Activated CD4-positive, alpha-beta memory T cell treated with anti-CD3 and anti-CD28 coated beads for 36 hours (primary cell): Measurements from ENCODE around the gene RSPH3. TPM values are rescaled to one million over a fixed set of nuclear protein-coding genes. Genes with fewer than 3 reads are reported as not detected.
A peak's percentile ranks its signal among the peaks of the same experiment; 100 is the strongest.
"Not testable (repeated sequence)": the region's sequence is repeated elsewhere in the genome, so short reads cannot be mapped to it uniquely, and the experiment has no call there.

Experiments
- CTCF ChIA-PET: fragments of 350-600 bp; sonication (Branson Sonifier 250); formaldehyde crosslinking; loops from one replicate; lab custom pipeline; 2021; ENCODE audit warnings: antibody characterized with exemption, inconsistent platforms; lab: Charles Lee
- POLR2A ChIA-PET: fragments of 350-600 bp; sonication (Branson Sonifier 250); formaldehyde crosslinking; loops from one replicate; lab custom pipeline; 2021; ENCODE audit warnings: antibody characterized with exemption; lab: Charles Lee
- DNase-seq: peaks from one replicate; pipeline ENCODE4 v3.0.0-alpha.2; 2020
- H3K27ac Mint-ChIP-seq: one replicate; pipeline ENCODE4 v1.8.0; 2021; ENCODE audit warnings: mixed read lengths
- H3K27me3 Mint-ChIP-seq: one replicate; pipeline ENCODE4 v1.8.0; 2021; ENCODE audit warnings: mixed read lengths
- H3K36me3 Mint-ChIP-seq: one replicate; pipeline ENCODE4 v1.8.0; 2021; ENCODE audit warnings: mixed read lengths
- H3K4me1 Mint-ChIP-seq: one replicate; pipeline ENCODE4 v1.8.0; 2021; ENCODE audit warnings: low read depth, mixed read lengths
- H3K4me3 Mint-ChIP-seq: one replicate; pipeline ENCODE4 v1.8.0; 2021; ENCODE audit warnings: mild to moderate bottlenecking, mixed read lengths
- H3K9me3 Mint-ChIP-seq: one replicate; pipeline ENCODE4 v1.8.0; 2021; ENCODE audit warnings: mixed read lengths
- intact Hi-C: fragments of 100-400 bp; cut with micrococcal nuclease; formaldehyde crosslinking; loops from one replicate; pipeline ENCODE4 v1.15.1; 2023
- total RNA-seq, 2 experiments: library from RNA; stranded (reverse); gene quantifications; one replicate each; pipeline ENCODE4 v1.2.3, GENCODE V29; 2021

Gene RSPH3
- total RNA-seq, 2 experiments from 2014 or later = 6.1 to 6.8 TPM

GRCh38 chr6:159002432-159003155 lies 2.6 kb upstream of the RSPH3 start:
- Mint-ChIP-seq H3K36me3 (no peaks in the 10 kb centered on the region), H3K4me1 (peaks cover 15% of the 10 kb centered on the region), H3K27me3 (no peaks in the 10 kb centered on the region), H3K9me3 (no peaks in the 10 kb centered on the region), H3K27ac (no peak overlapping the region), H3K4me3 (no peak overlapping the region)
- intact Hi-C loops = no loop called here
- ChIA-PET CTCF (interaction anchor here (0.9 to 18.5 kb wide), 4 partner anchors 40 to 130 kb away, joined by 3 to 498 read pairs (median 126); no protein-coding TSS in a partner anchor), POLR2A (no interaction called here)
- no peak for DNase-seq

- Mint-ChIP-seq H3K4me3 (peak overlapping the region; percentile 97), H3K27me3 (no peaks in the 10 kb centered on the region), H3K27ac (peak overlapping the region; percentile 86), H3K36me3 (no peaks in the 10 kb centered on the region), H3K4me1 (peaks cover 36% of the 10 kb centered on the region), H3K9me3 (no peaks in the 10 kb centered on the region)
- POLR2A ChIA-PET = interaction anchor here (0.6 to 2.1 kb wide), 8 partner anchors 10 to 179 kb away, joined by 3 to 9 read pairs (median 5); partner anchors contain the start of gene TAGAP
- intact Hi-C loops = loop anchor here (1.0 to 5.0 kb wide), 4 partner anchors 63 to 182 kb away; no protein-coding TSS in a partner anchor
- CTCF ChIA-PET = interaction anchor here (1.0 to 3.1 kb wide), 11 partner anchors 8 to 137 kb away, joined by 3 to 36 read pairs (median 9); no protein-coding TSS in a partner anchor
- no peak for DNase-seq
Measured at GRCh38 chr6:158999154-158999665, 792 bp downstream of the RSPH3 start.

- intact Hi-C loops = loop anchor here (5.0 kb wide), 1 partner anchor 130 kb away; no protein-coding TSS in a partner anchor
- POLR2A ChIA-PET = no interaction called here
- no peak for DNase-seq
- Mint-ChIP-seq H3K4me1 (peaks cover 39% of the 10 kb centered on the region), H3K4me3 (no peak overlapping the region), H3K36me3 (peaks cover 1% of the 10 kb centered on the region), H3K27me3 (no peaks in the 10 kb centered on the region), H3K9me3 (no peaks in the 10 kb centered on the region), H3K27ac (no peak overlapping the region)
- CTCF ChIA-PET = interaction anchor here (1.0 to 1.2 kb wide), 2 partner anchors 12 to 113 kb away, joined by 3 to 5 read pairs; no protein-coding TSS in a partner anchor
Measured at GRCh38 chr6:158996856-158997255, 3.1 kb downstream of the RSPH3 start.

GRCh38 chr6:158993639-158994038 lies 6.4 kb downstream of the RSPH3 start:
- H3K9me3 Mint-ChIP-seq = peaks cover 7% of the 10 kb centered on the region
- intact Hi-C loops = loop anchor here (2.0 kb wide), 1 partner anchor 45 kb away; no protein-coding TSS in a partner anchor
- H3K27me3 Mint-ChIP-seq = no peaks in the 10 kb centered on the region
- H3K36me3 Mint-ChIP-seq = peaks cover 4% of the 10 kb centered on the region
- ChIA-PET CTCF (interaction anchor here (1.2 to 1.9 kb wide), 4 partner anchors 15 to 142 kb away, joined by 4 to 8 read pairs (median 6); no protein-coding TSS in a partner anchor), POLR2A (no interaction called here)
- H3K4me3 Mint-ChIP-seq = no peak overlapping the region
- H3K4me1 Mint-ChIP-seq = peaks cover 40% of the 10 kb centered on the region
- no peak for DNase-seq
- no peak overlapping the region for H3K27ac Mint-ChIP-seq

- ChIA-PET CTCF (interaction anchor here (0.6 to 2.4 kb wide), 6 partner anchors 9 to 143 kb away, joined by 3 to 9 read pairs (median 6); partner anchors contain the start of gene RSPH3), POLR2A (interaction anchor here (0.9 kb wide), 1 partner anchor 48 kb away, joined by 4 read pairs; no protein-coding TSS in a partner anchor)
- intact Hi-C loops = no loop called here
- peaks cover 49% of the 10 kb centered on the region for H3K4me1 Mint-ChIP-seq
- peaks cover 5% of the 10 kb centered on the region for H3K36me3 Mint-ChIP-seq
- no peak overlapping the region for H3K4me3 Mint-ChIP-seq
- peaks cover 13% of the 10 kb centered on the region for H3K9me3 Mint-ChIP-seq
- peak overlapping the region; percentile 53 for H3K27ac Mint-ChIP-seq
- DNase-seq = peak; percentile 65
- no peaks in the 10 kb centered on the region for H3K27me3 Mint-ChIP-seq
Measured at GRCh38 chr6:158991017-158991723, 8.8 kb downstream of the RSPH3 start.

- H3K4me1 Mint-ChIP-seq = peaks cover 36% of the 10 kb centered on the region
Measured at GRCh38 chr6:158989711-158990110, 10.3 kb downstream of the RSPH3 start.

GRCh38 chr6:158988477-158988876 lies 11.5 kb downstream of the RSPH3 start:
- Mint-ChIP-seq H3K4me3 (no peak overlapping the region), H3K4me1 (peaks cover 33% of the 10 kb centered on the region), H3K9me3 (peaks cover 13% of the 10 kb centered on the region), H3K27ac (no peak overlapping the region), H3K27me3 (no peaks in the 10 kb centered on the region), H3K36me3 (peaks cover 5% of the 10 kb centered on the region)
- intact Hi-C loops = no loop called here
- CTCF ChIA-PET = interaction anchor here (0.6 to 1.0 kb wide), 3 partner anchors 19 to 829 kb away, joined by 3 read pairs; no protein-coding TSS in a partner anchor
- POLR2A ChIA-PET = interaction anchor here (0.9 to 1.0 kb wide), 2 partner anchors 11 to 174 kb away, joined by 3 to 5 read pairs; partner anchors contain the start of gene RSPH3
- no peak for DNase-seq

More at GRCh38 chr6:158989711-158990110, 10.3 kb downstream of the RSPH3 start:
- H3K27me3 Mint-ChIP-seq, H3K36me3 Mint-ChIP-seq, intact Hi-C loops, POLR2A ChIA-PET, H3K27ac Mint-ChIP-seq, DNase-seq, H3K4me3 Mint-ChIP-seq: not testable (repeated sequence)
- CTCF ChIA-PET = interaction anchor here (1.0 to 2.4 kb wide), 2 partner anchors 24 to 114 kb away, joined by 3 to 7 read pairs; no protein-coding TSS in a partner anchor
- peaks cover 13% of the 10 kb centered on the region for H3K9me3 Mint-ChIP-seq

GRCh38 chr6:158987657-158988056 lies 12.3 kb downstream of the RSPH3 start:
- Mint-ChIP-seq H3K27ac (peak overlapping the region; percentile 31), H3K4me3 (no peak overlapping the region), H3K9me3 (peaks cover 13% of the 10 kb centered on the region), H3K4me1 (peaks cover 32% of the 10 kb centered on the region), H3K36me3 (peaks cover 4% of the 10 kb centered on the region), H3K27me3 (no peaks in the 10 kb centered on the region)
- CTCF ChIA-PET = interaction anchor here (0.6 to 1.1 kb wide), 3 partner anchors 21 to 147 kb away, joined by 3 to 6 read pairs (median 3); no protein-coding TSS in a partner anchor
- POLR2A ChIA-PET = interaction anchor here (0.6 to 1.0 kb wide), 2 partner anchors 12 to 15 kb away, joined by 3 read pairs; partner anchors contain the start of gene RSPH3
- DNase-seq = no peak
- intact Hi-C loops = no loop called here

- no peak for DNase-seq
- no peak overlapping the region for H3K4me3 Mint-ChIP-seq
- H3K27ac Mint-ChIP-seq = no peak overlapping the region
- H3K4me1 Mint-ChIP-seq = no peaks in the 10 kb centered on the region
- no peaks in the 10 kb centered on the region for H3K27me3 Mint-ChIP-seq
- POLR2A ChIA-PET = no interaction called here
- intact Hi-C loops = no loop called here
- CTCF ChIA-PET = interaction anchor here (3.5 kb wide), 1 partner anchor 156 kb away, joined by 8 read pairs; no protein-coding TSS in a partner anchor
- no peaks in the 10 kb centered on the region for H3K9me3 Mint-ChIP-seq
- H3K36me3 Mint-ChIP-seq = peaks cover 2% of the 10 kb centered on the region
Measured at GRCh38 chr6:158978757-158979156, 21.2 kb downstream of the RSPH3 start.

- ChIA-PET CTCF (interaction anchor here (0.8 kb wide), 1 partner anchor 158 kb away, joined by 3 read pairs; no protein-coding TSS in a partner anchor), POLR2A (no interaction called here)
- Mint-ChIP-seq H3K4me3 (no peak overlapping the region), H3K9me3 (no peaks in the 10 kb centered on the region), H3K27me3 (no peaks in the 10 kb centered on the region), H3K4me1 (no peaks in the 10 kb centered on the region), H3K27ac (no peak overlapping the region), H3K36me3 (peaks cover 2% of the 10 kb centered on the region)
- DNase-seq = no peak
- intact Hi-C loops = no loop called here
Measured at GRCh38 chr6:158977382-158977781, 22.6 kb downstream of the RSPH3 start.
